ENCODE data around the gene ARID3B.

The ARID3B gene

DNA sequence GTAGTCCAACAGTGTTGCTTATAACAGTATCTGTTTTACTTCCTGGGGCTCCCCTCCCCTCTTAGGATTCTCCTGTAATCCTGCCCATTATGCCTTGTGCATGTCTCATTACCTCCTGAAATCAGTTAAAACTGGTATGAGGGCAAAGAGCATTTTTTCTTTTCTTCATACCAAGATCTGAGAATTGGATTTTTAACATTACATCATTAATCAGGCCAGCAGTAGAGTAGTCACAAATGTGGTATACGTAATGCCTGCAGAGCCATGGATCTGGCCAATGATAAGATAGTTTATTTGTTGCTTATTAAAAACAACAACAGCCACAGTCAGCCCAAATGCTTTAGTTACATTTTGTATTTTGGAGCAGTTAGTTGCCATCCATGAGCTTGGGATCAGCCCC, 23.2 kb downstream of the ARID3B start:
- Histone ChIP-seq H3K9ac (ENCODE audit: low read depth, low read length) (no peak overlapping the region), H3K79me2 (ENCODE audit: insufficient read depth, low read length) (no peaks in the 10 kb centered on the region), H3K4me3 (ENCODE audit: low read depth in 1 of 2, low read length in 2 of 2) (no peak overlapping the region), H3K27ac (ENCODE audit: low read length) (no peak overlapping the region), H3K4me2 (ENCODE audit: insufficient read depth, low read length) (no peak overlapping the region), H2AFZ (ENCODE audit: low read depth, low read length) (no peak overlapping the region), H3K9me3 (ENCODE audit: insufficient read depth, low read length, severe bottlenecking) (no peaks in the 10 kb centered on the region), H3K4me1 (ENCODE audit: insufficient read depth, low read length) (no peaks in the 10 kb centered on the region), H3K36me3 (ENCODE audit: insufficient read depth, low read length) (no peaks in the 10 kb centered on the region), H4K20me1 (ENCODE audit: insufficient read depth, low read length) (peaks cover 4% of the 10 kb centered on the region; the same call in 1 of the 2 replicates), H3K27me3 (ENCODE audit: insufficient read depth, low read length, poor library complexity) (no peaks in the 10 kb centered on the region)
- no peak for ATAC-seq (ENCODE audit: insufficient read depth, low read depth)
- no peak for TF ChIP-seq EZH2 (IDR thresholded peaks at IDR 0.05; ENCODE audit: borderline replicate concordance, low read depth, low read length, severe bottlenecking)
- TF ChIP-seq, protein P1, sequence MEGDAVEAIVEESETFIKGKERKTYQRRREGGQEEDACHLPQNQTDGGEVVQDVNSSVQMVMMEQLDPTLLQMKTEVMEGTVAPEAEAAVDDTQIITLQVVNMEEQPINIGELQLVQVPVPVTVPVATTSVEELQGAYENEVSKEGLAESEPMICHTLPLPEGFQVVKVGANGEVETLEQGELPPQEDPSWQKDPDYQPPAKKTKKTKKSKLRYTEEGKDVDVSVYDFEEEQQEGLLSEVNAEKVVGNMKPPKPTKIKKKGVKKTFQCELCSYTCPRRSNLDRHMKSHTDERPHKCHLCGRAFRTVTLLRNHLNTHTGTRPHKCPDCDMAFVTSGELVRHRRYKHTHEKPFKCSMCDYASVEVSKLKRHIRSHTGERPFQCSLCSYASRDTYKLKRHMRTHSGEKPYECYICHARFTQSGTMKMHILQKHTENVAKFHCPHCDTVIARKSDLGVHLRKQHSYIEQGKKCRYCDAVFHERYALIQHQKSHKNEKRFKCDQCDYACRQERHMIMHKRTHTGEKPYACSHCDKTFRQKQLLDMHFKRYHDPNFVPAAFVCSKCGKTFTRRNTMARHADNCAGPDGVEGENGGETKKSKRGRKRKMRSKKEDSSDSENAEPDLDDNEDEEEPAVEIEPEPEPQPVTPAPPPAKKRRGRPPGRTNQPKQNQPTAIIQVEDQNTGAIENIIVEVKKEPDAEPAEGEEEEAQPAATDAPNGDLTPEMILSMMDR (IDR thresholded peaks at IDR 0.05; ENCODE audit: borderline replicate concordance, extremely low read depth, low read length, poor library complexity, severe bottlenecking), result no peak
- no peak for DNase-seq

DNA sequence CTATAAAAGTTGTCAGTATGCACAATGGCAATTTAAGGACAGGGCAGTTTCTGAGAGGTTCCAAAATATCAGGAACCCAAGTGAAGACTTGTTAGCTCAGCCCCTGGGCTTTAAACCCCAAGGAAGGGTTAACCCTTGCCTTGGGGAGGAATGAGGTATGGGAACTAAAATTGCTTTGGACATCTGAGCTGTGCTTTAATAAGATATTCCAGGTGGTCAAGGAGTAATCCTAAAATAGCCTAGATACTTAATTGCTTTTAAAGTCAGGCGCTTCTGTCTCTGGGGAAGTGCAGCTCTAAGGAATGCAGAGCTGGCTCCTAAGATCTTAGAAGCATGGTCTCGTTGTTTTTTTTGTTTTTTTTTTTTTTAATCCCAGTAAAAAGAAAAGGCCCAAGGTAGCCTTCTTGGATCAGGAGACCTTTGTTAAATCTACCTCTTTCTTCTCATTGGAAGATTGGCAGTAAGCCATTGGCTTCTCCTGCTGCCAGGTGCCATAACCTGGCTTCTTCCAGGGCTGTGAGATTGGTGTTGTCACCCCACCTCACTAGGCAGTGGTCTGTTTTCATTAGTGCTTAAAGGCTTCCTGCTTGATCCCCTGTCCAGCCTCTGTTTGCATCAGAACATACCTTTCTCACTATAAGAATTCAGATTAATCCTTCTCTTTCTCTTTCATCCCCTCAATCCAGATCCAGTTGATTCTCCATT, 24.5 kb downstream of the ARID3B start:
- Histone ChIP-seq H3K27ac (ENCODE audit: low read length) (no peak overlapping the region), H3K36me3 (ENCODE audit: insufficient read depth, low read length) (0 out of 2 replicates have a peak, but pooled peaks cover 7% of the 10 kb centered on the region), H3K4me1 (ENCODE audit: insufficient read depth, low read length) (no peaks in the 10 kb centered on the region), H2AFZ (ENCODE audit: low read depth, low read length) (no peak overlapping the region), H3K9me3 (ENCODE audit: insufficient read depth, low read length, severe bottlenecking) (no peaks in the 10 kb centered on the region), H3K4me2 (ENCODE audit: insufficient read depth, low read length) (no peak overlapping the region), H4K20me1 (ENCODE audit: insufficient read depth, low read length) (peaks cover 4% of the 10 kb centered on the region; the same call in 1 of the 2 replicates), H3K4me3 (ENCODE audit: low read depth in 1 of 2, low read length in 2 of 2) (no peak overlapping the region), H3K9ac (ENCODE audit: low read depth, low read length) (no peak overlapping the region), H3K27me3 (ENCODE audit: insufficient read depth, low read length, poor library complexity) (no peaks in the 10 kb centered on the region), H3K79me2 (ENCODE audit: insufficient read depth, low read length) (no peaks in the 10 kb centered on the region)
- no peak for TF ChIP-seq EZH2 (IDR thresholded peaks at IDR 0.05; ENCODE audit: borderline replicate concordance, low read depth, low read length, severe bottlenecking)
- TF ChIP-seq, protein P1 (IDR thresholded peaks at IDR 0.05; ENCODE audit: borderline replicate concordance, extremely low read depth, low read length, poor library complexity, severe bottlenecking), result no peak
- DNase-seq, result no peak
- ATAC-seq (ENCODE audit: insufficient read depth, low read depth), result no peak

DNA sequence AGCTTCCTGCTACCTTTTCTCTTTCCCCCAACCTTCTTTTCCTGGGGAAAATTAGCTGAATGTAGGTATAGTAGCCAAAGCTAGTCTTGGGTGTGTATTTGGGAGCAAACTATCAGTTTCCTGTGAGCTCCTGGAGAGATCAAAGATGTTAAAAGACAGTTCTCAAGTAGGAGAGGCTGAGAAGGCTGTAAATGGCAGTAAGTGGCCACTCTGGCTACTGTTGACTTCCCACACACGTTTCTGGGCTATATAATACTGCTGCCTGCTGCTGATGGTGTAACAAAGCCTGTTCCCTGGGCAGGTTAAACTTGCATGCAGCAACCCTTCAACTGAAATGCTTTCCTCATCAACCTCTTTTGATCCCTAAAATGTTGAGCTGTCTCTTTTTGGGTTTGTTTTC, 27.6 kb downstream of the ARID3B start:
- Histone ChIP-seq H3K79me2 (ENCODE audit: insufficient read depth, low read length) (no peaks in the 10 kb centered on the region), H3K27me3 (ENCODE audit: insufficient read depth, low read length, poor library complexity) (no peaks in the 10 kb centered on the region), H3K9me3 (ENCODE audit: insufficient read depth, low read length, severe bottlenecking) (no peaks in the 10 kb centered on the region), H3K36me3 (ENCODE audit: insufficient read depth, low read length) (peaks cover 16% of the 10 kb centered on the region), H3K4me3 (ENCODE audit: low read depth in 1 of 2, low read length in 2 of 2) (no peak overlapping the region), H3K9ac (ENCODE audit: low read depth, low read length) (no peak overlapping the region), H3K4me2 (ENCODE audit: insufficient read depth, low read length) (no peak overlapping the region), H3K27ac (ENCODE audit: low read length) (no peak overlapping the region), H2AFZ (ENCODE audit: low read depth, low read length) (no peak overlapping the region), H3K4me1 (ENCODE audit: insufficient read depth, low read length) (no peaks in the 10 kb centered on the region), H4K20me1 (ENCODE audit: insufficient read depth, low read length) (peaks cover 4% of the 10 kb centered on the region; the same call in 1 of the 2 replicates)
- DNase-seq (no peak), ATAC-seq (ENCODE audit: insufficient read depth, low read depth) (no peak)
- no peak for TF ChIP-seq EZH2 (IDR thresholded peaks at IDR 0.05; ENCODE audit: borderline replicate concordance, low read depth, low read length, severe bottlenecking)
- TF ChIP-seq, protein P1 (IDR thresholded peaks at IDR 0.05; ENCODE audit: borderline replicate concordance, extremely low read depth, low read length, poor library complexity, severe bottlenecking), result no peak

Measured in DND-41 (cell line).